Measurements from ENCODE around the gene ZCWPW1.

- no peak for TF ChIP-seq CTCF (conservative IDR thresholded peaks at IDR 0.05 in 1 of 2, IDR thresholded peaks at IDR 0.05 in 1 of 2; ENCODE audit: low read depth in 1 of 2, low read length in 2 of 2)
- TF ChIP-seq EZH2 (IDR thresholded peaks at IDR 0.05; ENCODE audit: low read length, missing control alignments), result no peak
These were observed 47.7 kb upstream of the ZCWPW1 start for GRCh38 chr7:100476101-100476780.
